Stimulated activated CD8-positive, alpha-beta memory T cell treated with anti-CD3 and anti-CD28 coated beads, Interleukin-4, amount 100 ng/mL, for 24 hours (primary cell): ENCODE data around the gene NRG2.
A peak's percentile ranks its signal among the peaks of the same experiment; 100 is the strongest.

Experiments
- DNase-seq: peaks from one replicate; pipeline ENCODE4 v3.0.0-alpha.2; 2020; ENCODE audit warnings: low read depth

Gene NRG2

DNA sequence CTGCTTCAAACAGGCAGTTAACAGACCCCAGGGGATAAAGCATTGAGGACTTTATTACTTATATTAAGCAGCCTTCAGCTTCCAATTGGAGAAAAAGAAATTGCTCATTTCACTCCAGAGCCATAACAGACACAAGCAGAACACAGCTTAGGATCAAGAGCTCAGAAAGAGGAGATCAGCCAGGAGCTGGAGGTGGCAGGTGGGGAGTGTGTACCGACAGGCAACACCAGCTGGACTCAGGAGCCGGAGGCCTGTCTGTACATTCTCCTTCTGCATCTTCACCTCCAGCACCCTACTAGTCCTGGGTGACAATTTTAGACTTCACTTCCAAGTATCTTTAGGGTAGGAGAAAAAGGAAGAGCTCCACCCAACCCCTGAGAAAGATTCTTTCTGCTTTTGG is 35.8 kb downstream of the NRG2 start:
- no peak for DNase-seq

DNA sequence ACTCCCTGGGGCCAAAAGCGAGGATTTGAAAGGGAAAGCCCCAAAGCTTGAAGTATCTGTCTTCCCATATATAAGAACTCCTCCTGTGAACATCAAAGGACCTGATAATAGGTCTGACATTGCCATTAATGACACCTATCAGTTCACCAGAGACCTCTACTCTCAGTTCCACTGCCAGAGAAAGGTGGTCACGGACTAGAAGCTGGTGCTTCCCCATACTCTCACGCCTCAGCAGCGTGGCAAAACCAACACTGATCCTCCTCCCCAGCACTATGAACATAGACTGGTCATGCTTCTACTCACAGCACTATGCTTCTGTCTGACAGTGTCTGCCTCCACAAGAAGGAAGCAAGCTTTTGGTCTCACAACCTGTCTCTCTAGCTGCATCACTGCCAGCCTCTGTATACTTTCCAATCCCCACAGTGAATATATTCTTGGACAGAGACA is 37.9 kb downstream of the NRG2 start:
- no peak for DNase-seq

DNA sequence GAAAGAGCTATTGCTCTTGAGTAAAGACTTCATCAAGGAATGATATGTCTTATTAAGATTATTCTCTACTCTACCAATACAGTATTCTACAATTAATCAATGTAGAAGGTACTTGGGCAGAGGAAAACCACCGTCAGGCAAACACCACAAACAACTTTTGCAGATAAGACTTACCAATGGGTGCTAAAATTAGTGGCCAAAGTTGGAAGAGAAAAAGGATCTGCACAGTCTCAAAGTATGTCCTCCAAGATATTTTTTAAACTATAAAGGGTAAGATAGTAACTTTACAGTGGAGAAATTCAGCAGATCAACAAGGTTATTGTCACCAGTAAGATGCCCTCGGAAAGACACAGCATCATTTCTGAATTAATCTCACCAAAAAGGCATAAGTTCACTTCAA is 38.9 kb downstream of the NRG2 start:
- DNase-seq = no peak

DNA sequence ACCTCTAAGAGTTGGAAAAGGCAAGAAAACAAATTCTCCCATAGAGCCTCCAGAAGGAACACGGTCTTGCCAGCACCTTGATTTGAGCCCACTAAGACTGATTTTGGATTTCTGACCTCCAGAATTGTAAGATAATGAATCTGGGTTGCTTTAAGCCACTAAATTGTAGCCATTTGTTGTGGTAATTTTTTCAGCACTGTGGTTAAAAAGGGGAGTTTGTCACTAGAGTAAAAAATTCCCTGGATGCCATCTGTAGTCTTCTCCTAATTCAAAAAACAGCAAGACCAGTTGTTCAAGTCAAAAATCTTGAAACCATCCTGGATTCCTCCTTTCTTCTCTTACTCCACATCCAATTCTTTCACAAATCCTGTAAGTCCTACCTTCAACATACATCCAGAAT is 39.6 kb downstream of the NRG2 start:
- DNase-seq = no peak

DNA sequence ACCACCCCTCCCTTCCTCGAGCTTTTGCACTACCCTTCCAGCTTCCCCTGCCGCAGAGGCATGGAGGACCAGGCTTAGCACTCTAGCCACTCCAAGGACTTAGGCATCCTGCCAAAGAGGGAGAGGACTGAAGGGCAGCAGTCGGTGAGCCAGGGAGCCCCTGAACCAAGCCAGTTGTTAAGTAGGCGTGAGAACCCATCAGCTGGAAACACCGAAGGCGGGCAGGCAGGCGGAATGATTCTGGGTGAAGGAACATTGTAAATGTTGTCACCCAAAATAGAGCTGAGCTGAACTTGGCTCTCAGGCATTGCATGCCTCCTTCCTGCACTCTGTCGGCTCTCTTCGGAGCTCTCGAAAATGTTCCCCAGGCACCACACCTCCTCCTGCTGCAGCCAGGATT is 42.8 kb downstream of the NRG2 start:
- no peak for DNase-seq

DNA sequence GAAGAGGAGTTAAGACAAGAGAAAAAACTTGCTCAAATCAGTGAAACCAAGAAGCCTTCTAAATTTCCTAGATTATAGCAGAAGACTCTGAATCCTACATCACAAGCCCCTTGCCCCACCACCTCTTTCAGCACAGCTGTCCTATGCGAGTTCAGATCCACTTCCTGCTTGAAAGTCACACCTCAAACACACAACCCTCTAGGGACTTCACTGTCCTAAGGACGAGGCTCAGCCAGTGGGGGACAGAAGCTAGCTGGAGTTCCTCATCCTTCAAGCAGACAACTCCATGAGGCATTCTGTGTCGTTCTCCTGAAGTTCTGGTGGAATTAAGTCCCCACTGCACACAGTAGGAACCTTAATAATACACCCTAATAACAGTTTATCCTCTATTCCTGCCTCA is 44.3 kb downstream of the NRG2 start:
- no peak for DNase-seq

DNA sequence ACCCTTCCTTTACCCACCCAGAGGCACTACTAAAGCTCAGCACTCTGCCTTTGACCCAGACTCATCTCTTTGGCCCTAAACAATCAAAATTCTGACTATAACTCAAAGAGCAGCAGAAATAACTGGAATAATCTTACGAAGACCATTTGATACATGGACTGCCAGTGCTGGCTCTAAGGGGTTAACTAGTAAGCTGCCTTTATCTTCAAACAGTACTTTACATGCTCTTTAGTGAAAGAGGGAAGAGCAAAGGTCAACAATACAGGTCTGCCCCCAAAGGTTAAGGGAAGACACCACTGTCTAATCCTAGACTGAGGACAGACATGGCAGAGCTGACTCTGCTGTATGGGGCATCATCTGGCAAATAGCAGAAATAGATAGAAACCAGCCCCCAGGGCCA is 45.8 kb downstream of the NRG2 start:
- DNase-seq = no peak

DNA sequence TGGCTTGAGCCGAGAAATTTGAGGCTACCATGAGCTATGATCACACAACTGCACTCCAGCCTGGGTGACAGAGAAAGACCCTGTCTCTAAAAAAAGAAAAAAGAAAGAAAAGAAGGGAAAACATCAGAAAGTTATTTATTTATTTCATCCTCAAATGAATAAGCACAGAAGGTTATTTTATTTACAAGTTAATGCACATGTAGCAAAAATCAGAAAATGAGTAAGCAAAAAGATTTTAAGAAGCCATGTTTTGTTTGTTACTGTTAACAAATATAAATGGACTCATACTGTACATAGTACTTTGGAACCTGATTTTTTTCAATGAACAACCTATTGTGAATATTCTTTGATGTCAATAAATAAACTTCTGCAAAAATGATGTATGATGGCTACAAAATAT is 47.2 kb downstream of the NRG2 start:
- DNase-seq = no peak

DNA sequence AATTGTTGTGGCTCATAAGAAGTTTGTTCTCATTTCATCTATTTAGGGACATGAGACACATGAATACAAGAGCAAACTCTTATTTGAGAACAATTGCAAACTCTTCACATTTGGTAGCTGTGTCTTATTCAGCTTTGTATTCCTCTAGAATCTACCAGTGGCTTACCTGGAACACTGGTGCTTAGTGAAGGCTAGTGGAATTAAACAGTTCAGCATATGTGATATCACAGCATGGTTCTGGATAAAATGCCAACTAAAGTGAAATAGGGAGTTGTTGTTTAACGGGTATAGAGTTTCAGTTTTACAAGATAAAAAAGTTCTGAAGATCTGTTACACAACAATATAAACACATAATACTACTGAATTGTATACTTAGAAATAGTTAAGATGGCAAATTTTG is 48.9 kb downstream of the NRG2 start:
- DNase-seq = no peak

DNA sequence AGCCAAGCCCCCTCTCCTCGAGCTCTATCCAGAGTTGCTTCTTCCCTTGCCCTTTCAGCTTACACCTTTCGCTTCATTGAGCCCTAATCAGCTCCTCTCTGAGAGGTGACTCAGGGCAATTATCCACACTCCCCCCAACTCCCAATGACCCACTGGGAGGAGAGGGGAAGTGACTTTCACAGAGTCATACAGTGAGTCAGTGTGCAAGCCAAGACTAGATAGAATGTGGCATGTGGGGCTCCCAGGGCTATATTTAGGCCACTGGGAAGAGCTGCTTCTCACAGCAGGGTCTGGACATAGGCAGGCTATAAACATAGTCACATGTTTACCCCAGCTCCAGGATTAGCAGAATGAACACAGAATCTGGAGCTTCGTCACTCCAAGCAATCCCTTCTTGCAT is 57.4 kb downstream of the NRG2 start:
- DNase-seq = no peak

DNA sequence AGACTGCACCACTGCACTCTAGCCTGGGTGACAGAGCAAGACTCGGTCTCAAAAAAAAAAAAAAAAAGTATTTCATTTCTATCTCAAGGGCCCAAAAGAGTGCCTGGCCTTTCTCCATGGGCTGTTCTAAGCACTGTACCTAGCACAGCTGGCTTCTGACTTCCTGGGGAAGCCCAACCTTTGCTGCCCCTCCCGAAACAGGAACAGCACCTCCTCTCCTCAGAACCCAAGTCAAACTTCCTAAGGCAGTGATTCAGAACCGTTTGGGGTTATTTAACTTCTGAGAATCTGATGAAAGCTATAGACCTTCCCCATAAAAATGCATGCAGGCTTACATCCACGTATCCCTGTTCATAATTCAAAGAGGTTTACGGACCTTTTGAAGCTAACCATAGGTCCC is 57.8 kb downstream of the NRG2 start:
- DNase-seq = no peak

DNA sequence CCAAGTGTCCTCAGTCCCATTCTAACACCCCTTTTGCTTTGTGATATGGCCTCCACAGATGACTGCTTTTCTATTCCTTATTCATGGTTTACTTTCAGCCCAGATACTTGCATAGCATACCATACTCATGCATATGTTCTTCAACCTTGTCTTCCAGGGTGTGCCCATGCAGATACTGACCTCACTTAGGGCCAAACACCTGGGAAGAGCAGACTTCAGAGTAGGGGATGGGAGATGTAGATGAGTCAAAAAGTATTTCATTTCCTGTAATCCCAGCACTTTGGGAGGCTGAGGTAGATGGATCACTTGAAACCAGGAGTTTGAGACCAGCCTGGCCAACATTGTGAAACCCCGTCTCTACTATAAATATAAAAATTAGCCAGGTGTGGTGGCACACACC is 58.3 kb downstream of the NRG2 start:
- DNase-seq = no peak

DNA sequence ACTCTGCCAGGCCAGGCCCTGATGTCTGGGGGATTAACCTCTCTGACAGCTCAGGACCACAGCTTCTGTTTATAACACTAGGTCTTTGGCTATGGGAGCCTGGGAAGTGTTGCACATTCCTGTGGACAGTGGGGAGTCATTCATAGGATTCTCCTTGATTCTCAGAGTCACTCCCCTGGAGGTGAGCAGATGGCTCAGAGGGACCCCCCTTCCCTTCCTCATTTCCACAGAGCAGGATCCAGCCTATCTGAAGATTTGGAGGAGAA is 60.2 kb downstream of the NRG2 start:
- no peak for DNase-seq

DNA sequence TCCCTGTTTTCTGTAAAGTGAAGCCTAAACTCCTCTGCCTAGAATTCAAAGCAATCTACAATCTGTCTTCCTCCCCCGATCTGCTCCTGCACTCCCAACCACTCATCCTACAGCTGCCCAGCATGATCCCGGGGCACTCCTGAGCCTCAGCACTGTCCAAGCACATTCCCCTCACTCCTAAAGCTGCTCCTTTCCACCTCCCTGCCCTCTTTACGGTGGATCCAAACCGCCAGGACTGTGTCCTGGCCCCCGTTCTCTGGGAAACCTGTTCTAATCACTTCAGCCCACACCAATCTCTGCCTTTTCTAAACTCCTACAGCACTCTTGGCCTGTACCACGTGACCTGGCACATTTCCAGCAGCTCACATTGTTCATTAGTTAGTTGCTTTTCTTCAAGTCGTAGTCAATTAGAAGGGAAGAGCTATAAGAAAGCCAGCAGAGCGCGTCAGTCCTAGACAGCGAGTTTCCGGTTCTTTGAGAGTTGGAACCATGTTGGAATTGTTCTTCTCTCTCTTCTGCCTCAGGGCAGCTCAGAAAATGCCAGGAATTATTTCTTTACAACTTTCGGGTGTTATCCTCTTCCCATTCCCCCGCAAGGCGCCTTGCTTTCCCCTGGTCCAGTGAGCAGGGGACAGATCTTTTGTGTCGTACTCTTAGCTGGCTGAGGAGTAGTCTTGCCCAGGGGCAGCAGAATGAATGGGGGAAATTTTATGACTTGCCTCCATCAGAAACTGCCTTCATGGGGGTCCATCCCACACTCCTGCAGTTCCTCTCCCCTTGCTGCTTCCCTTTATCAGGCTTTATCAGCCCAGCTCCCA is 60.7 kb downstream of the NRG2 start:
- no peak for DNase-seq

DNA sequence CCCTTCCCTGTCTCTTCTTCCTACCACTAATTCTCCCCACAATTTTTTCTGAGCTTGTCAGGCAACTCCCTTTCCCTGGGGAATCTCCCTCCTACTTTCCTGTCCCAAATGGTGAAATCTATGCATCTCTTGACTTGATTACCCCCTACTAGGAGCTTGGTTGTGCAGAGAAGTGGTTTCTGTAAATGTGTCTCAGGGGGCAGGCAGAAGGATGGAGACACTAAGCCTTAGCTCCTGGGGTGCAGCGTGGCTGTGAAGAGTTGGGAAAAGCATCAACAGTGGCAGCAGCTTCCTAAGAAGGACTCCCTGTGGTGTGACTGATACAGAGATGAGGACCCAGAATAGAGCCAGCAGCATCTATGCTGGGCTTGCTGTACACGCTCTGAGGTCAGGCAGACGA is 62.3 kb downstream of the NRG2 start:
- DNase-seq = no peak

DNA sequence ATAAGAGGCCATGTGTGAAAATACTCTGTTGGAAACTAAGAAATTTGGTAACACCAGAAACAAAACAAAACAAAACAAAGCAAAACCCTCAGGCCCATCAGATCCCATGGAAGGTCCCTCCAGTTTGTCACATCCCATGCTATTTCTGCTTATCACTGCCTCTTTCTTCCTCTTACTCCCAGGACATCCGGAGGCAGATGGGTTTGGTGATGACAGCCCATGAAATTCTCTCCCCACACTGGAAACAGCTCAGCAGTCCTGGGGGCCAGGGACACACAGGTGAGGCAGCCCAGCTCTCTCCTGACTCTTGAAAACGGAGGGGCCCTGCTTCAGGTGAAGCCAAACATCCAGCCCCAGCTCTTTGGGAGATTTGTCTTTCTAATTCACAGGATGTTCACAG is 63.2 kb downstream of the NRG2 start:
- no peak for DNase-seq

DNA sequence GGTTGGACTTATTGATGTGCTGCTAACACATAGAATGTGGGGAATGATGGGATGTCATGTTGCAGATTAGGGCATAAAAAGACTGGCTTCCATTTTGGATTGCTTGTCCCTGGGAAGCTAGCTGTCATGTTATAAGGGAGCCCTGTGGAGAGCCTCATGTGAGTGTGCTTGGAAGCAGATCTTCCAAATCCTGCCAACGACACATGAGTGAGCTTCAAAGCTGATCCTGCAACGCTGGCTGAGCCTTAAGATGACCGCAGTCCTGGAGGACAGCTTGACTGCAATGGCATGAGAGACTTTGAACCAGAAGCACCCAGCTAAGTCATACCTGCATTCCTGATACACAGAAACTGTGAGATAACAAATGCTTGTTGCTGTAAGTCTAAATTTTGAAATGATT is 63.6 kb downstream of the NRG2 start:
- no peak for DNase-seq

DNA sequence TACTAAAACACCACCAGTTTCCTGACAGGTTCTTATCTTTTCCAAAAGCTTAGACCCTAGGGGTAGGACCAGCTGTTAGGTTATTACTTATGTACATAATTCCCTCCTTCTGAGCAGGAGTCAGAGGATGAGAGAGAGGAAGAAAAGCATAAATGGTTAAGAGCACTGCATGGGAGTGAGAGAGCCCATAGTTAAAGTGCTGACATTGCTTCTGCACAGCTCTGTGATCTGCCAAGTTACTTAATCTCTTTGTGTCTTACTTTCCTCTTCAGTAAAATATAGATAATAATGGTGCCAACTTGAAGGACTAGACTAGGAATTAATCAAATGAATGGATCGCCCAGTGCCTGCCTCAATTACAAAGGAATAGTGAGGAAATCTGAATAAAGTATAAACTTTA is 66.4 kb downstream of the NRG2 start:
- no peak for DNase-seq

DNA sequence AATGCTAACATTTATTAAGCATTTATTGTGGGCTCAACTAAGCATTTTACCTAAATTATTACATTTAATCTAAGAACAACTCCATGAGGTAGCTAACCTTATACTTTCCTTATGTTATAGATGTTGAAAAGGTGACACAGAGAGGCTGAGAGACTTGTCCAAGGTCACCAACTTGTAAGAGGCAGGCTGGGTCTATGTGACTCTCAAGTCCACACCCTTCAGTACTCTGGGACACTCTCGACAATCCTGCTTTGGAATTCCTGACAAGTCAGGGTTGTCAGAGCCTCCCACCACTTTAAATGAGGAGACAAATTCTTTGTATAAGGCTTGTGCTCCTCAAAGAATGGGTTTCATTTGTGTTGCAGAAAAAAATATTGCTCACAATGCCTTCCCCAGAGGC is 67.2 kb downstream of the NRG2 start:
- no peak for DNase-seq

DNA sequence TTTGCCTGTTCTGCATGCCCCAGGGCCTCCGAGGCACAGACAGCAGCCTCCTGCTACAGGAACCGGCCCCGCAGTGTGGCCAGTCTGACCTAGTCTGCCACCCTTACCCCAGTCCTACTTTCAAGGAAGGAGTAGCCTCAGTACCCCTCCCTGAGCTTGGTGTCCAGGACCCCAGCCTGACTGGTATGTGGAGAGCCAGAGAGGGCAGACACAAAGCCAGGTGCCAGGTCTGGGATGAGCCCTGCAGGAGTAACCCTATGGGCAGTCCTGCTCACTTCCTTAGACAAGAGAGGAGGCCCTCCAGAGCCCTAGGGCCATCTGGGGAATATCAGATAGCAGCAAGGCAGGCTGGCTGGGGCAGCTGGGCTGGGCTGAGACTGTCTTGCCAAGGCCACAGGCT is 67.8 kb downstream of the NRG2 start:
- no peak for DNase-seq

DNA sequence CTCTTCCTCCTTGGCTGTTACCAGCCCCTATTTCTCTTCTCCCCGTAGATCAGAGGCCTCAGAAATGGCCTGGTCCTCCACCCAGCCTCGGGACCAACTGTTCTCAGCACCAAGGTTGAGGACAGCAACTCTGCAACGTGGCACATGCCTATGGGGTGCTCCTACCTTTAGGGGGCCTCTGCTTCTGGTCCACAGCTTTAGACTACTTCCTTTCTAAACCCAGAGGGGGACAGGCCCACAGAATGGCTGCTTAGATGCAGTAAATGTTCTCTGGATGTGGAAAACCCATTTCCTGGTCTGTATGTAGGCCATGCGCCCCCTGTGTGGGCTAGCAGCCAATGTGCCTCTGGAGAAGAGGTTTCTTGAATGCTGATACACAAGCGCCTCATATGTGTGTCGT is 68.4 kb downstream of the NRG2 start:
- DNase-seq = no peak

DNA sequence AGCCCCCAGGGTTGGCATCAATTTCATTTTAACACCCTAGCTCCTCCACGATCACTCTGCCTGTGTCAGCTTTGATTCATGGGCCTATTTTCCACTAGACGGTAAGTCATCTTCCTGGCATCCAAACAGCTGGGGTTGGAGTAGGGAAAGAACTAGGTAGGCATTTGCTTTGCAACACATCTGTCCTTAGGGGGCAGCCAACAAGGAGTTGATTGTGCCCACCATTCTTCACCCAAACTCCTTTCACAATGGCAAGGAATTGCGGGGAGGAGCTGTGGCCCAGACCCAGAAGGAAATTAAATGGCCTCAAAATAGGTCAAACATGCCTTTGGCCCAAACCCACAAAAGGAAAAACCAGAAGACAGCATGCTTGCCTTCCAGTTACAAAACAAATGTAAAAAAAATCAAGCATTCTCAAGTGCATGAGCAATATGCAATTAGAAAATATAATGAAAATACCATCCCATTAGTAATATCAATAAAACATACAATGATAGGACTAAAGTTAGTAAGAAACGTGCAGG is 71.8 kb downstream of the NRG2 start:
- no peak for DNase-seq

DNA sequence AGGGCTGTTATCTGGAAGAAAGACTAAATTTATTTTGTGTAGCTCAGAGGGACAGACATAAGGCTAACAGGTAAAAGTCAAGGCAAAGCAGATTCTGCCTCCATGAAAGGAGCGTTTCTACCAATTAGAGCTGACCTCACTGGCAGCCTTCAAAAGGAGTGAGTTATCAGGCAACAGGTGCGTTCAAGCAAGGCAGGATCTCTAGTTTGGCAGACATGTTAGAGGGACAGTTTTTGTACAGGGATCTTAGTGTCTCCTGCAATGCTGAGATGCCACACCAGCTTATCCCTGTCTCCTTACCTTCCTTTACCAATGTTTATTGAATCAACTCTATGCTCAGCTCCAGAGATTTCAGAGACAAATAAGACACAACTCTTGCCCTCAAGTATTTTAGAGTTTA is 73.8 kb downstream of the NRG2 start:
- DNase-seq = no peak

DNA sequence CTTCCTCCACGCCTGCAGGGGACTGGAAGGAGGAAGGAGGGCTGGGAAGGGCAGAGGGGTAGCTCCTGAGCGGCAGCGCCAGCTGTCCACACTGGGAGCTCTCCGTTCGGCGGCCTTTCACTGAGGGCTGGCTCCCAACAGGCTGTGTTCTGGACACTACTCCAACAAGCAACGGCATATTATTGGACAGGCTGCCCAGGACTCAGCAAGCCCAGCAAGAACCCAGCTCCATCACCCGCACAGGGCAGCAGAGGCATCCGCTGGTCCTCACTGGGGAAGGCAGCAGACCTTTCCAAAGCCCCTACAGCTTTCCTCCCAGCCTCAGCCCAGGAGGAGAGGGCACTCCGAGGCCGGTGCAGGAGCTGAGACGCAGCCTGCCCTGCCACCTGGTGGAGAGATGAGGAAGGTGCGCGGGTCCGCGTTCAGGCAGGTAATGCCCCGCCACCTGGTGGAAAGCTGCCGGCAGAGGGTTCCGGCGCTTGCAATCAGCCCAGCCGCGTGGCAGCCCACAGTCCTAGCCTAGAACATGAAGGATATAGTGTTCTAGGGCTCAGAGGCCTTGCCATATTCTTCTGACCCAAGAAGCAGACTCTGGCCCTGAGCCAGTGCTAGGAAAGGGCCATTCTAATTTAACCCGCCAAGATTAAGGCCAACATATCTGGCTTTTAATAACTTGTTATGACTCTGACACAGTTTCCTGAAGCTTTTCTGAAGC is 74.4 kb downstream of the NRG2 start:
- peak; percentile 86 for DNase-seq
